ENCODE results near the gene SART1.
"Not testable (repeated sequence)": the region's sequence is repeated elsewhere in the genome, so short reads cannot be mapped to it uniquely, and the experiment has no call there.

Gene SART1

DNA sequence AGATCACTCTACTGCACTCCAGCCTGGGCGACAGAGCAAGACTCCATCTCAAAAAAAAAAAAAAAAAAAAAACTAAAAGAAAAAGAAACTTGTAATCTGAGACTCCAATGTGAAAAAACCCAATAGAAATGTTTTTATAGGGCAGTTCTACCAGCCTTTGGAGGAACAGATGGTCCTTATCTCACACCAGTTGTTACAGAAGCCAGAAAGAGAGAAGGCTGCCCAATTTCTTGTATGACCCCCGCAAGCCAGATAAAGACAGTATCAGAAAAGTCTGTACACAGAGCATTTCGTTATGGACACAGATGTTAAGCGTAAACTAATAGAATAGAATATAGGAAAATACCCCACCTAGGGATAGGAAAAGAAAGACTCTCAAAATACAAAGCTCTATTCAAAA lies 27.5 kb upstream of the SART1 start:
- no peak for DNase-seq (ENCODE audit: low spot score)

DNA sequence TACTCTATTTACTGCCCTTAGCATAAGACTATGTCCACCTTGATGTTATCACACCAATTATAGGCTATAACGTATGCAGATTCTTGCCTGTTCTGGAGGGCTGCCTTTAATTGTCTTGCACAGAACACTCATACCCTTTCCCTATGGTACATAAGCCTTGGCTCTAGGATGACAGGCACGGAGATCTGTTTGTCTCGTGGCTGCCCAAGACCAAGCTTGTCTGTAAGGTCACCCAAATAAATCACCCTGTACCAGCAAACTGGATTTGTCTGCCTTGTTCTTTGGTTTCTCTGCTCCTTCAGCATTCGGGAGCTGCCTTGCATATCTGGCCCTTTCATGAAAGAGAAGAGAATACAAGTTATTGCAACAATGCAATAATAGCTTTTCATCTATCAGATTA lies 23.8 kb upstream of the SART1 start:
- no peak for DNase-seq (ENCODE audit: low spot score)

- no peak for DNase-seq (ENCODE audit: low spot score)
Observed at GRCh38 chr11:65941720-65942310, 19.7 kb upstream of the SART1 start.

DNA sequence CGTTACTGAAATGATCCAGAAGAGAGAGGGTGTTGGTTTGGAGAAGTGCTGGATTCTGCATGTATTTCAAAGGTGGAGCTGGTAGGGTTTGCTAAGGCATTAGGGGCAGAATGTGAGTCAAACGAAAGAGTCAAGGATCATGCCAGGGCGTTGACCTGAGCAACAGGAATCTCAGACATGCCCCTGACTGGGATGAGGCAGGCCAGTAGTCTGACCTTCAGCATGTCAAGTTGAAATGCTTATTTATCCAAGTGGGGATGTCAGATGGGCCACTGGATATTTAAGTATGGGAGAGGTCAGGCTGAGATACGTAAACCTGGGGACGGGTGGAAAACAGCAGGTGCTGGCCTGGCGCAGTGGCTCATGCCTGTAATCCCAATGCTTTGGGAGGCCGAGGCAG lies 19.0 kb upstream of the SART1 start:
- DNase-seq (ENCODE audit: low spot score) = no peak

- no peak for DNase-seq (ENCODE audit: low spot score)
Observed at GRCh38 chr11:65944191-65944590, 17.3 kb upstream of the SART1 start.

- DNase-seq (ENCODE audit: low spot score) = no peak
Observed at GRCh38 chr11:65944767-65945166, 16.8 kb upstream of the SART1 start.

- DNase-seq (ENCODE audit: low spot score) = peak; percentile 77
Observed at GRCh38 chr11:65945430-65945911, 16.1 kb upstream of the SART1 start, which contains the start of gene TSGA10IP. TSGA10IP (plus strand) TSS chr11:65945480; CDS start chr11:65945676, 196 bp downstream.

DNA sequence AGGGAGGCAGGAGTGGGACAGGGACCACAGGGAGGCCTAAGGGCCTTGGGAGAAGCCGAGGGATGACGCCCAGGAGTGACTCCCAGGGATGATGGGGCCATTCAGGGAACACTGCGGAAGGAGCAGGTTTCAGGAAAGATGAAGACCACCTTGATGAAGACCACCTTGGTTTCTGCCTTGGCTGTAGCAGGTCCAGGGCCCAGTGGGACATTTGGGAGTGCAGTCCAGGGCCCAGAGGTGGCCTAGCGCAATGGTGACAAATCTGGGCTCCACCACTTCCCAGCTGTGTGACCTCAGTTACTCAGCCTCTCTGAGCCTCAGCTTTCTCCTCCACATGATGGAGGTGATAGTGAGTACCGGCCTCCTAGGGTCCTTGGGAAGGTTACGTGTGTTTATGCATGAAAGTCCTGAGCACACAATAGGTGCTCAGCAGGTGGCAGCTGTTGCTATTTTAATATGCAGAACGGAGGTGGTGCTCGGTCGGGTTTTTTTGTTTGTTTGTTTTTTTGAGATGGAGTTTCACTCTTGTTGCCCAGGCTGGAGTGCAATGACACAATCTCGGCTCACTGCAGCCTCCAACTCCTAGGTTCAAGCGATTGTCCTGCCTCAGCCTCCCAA lies 15.5 kb upstream of the SART1 start:
- no peak for DNase-seq (ENCODE audit: low spot score)

DNA sequence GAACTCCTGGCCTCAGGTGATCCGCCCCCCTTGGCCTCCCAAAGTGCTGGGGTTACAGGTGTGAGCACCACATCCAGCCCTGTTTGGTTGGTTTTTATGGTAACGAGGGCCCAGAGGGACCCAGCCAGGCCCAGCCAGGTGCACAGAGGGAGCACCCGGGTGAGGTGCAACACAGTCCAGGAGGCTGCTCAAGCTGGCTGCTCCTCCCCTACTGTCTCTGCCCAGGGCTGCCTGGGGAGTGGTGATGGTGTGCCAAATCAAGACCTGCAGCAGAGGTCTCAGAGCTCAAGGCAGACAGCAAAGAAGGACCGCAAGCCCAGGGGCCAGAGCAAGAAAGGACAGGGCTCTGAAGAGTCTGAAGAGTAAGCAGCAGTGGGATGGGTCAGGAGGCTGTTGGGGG lies 14.9 kb upstream of the SART1 start:
- DNase-seq (ENCODE audit: low spot score) = no peak

DNA sequence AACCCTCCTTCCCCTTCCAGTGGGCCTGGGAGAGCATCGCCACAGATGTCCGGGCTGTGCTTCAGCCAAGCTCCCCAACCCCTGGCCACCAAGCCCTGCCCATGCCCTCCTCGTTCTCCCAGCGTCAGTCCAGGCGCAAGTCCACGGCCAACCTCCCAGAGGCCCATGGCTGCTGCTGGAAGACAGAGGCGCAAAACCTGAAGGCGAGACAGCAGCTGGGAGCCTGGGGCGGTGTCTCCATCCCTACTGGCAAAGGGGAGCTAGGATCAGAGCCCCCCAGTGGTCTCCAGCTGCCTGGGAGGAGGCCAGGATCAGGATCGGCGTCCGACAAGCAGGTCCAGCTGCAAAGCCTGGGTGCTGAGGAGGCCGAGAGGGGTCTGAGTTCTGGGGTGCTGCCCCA lies 14.4 kb upstream of the SART1 start:
- no peak for DNase-seq (ENCODE audit: low spot score)

GRCh38 chr11:65947603-65948125 lies 13.9 kb upstream of the SART1 start:
- no peak for DNase-seq (ENCODE audit: low spot score)

GRCh38 chr11:65950711-65951110 lies 10.8 kb upstream of the SART1 start:
- DNase-seq (ENCODE audit: low spot score) = not testable (repeated sequence)

DNA sequence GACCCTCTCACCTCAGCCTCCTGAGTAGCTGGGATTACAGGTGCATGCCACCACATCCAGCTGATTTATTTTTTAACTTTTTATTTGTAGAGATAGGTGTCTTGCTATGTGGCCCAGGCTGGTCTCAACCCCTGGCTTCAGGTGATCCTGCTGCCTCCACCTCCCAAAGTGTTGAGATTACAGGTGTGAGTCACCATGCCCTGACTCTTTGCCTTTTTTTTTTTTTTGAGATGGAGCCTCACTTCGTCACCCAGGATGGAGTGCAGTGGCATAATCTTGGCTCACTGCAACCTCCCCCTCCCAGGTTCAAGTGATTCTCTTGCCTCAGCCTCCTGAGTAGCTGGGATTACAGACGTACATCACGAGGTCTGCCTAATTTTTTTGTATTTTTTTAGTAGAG lies 9.9 kb upstream of the SART1 start:
- DNase-seq (ENCODE audit: low spot score) = not testable (repeated sequence)

DNA sequence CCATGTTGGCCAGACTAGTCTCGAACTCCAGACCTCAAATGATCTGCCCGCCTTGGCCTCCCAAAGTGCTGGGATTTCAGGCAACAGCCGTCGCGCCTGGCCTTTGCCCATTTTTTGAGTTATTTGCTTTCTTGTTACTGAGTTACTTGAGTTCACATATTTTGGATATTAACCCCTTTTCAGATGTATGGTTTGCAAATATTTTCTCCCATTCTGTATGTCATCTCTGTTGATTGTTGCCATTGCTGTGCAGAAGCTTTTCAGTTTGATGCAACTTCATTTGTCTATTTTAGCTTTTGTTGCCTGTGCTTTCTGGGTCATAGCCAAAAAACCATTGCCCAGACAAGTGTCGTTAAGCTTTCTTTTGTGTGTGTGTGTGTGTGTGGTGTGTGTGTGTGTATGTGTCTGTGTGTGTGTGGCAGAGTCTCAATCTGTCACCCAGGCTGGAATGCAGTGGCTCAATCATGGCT lies 9.4 kb upstream of the SART1 start:
- DNase-seq (ENCODE audit: low spot score) = no peak

- no peak for DNase-seq (ENCODE audit: low spot score)
Observed at GRCh38 chr11:65953471-65953870, 8.1 kb upstream of the SART1 start.

GRCh38 chr11:65954771-65955170 lies 6.8 kb upstream of the SART1 start:
- DNase-seq (ENCODE audit: low spot score) = no peak

DNA sequence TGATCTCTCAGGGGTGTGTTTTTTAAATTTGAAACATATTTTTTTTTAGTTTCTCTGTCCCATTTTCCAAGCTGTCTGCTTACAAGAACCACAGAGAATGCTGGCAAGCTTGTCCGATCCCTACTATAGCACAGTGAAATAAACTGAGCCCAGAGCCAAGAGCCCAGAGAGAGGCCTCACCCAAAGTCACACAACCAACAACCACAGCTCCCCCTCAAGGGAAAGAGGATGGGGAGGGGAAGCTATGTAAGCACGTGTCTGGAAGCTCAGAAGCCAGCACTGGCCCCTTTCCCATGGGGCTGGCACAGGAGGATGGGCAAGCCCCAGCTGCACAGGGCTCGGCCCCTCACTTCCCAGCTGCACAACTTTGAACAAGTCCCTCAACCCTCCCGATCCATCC lies 3.2 kb upstream of the SART1 start:
- DNase-seq (ENCODE audit: low spot score) = no peak

GRCh38 chr11:65958774-65959420 lies 2.6 kb upstream of the SART1 start:
- no peak for DNase-seq (ENCODE audit: low spot score)

- no peak for DNase-seq (ENCODE audit: low spot score)
Observed at GRCh38 chr11:65960824-65961266, 689 bp upstream of the SART1 start.

- no peak for DNase-seq (ENCODE audit: low spot score)
Observed at GRCh38 chr11:65962141-65962564, 619 bp downstream of the SART1 start.

- no peak for DNase-seq (ENCODE audit: low spot score)
Observed at GRCh38 chr11:65964906-65965305, 3.4 kb downstream of the SART1 start.

- DNase-seq (ENCODE audit: low spot score) = no peak
Observed at GRCh38 chr11:65965986-65966762, 4.6 kb downstream of the SART1 start.
